ENCODE results near the gene LYSET.
"Not testable (repeated sequence)": the region's sequence is repeated elsewhere in the genome, so short reads cannot be mapped to it uniquely, and the experiment has no call there.

The LYSET gene

GRCh38 chr14:93153121-93153520 is 32.0 kb upstream of the LYSET start:
- H3K4me3 ChIP-seq (ENCODE audit: low read length in 2 of 2), result no peak overlapping the region
- no peaks in the 10 kb centered on the region for H3K9me3 ChIP-seq (ENCODE audit: control insufficient read depth in 2 of 2, low read length in 2 of 2)

GRCh38 chr14:93155667-93156066 is 29.4 kb upstream of the LYSET start:
- no peak overlapping the region for H3K4me3 ChIP-seq (ENCODE audit: low read length in 2 of 2)
- no peaks in the 10 kb centered on the region for H3K9me3 ChIP-seq (ENCODE audit: control insufficient read depth in 2 of 2, low read length in 2 of 2)
- H3K4me1 ChIP-seq (ENCODE audit: control insufficient read depth, insufficient read depth, low read length), result no peaks in the 10 kb centered on the region
- peaks cover 0 to 2% of the 10 kb centered on the region in 2 donors for H3K27me3 ChIP-seq (ENCODE audit: control insufficient read depth in 1 of 2, insufficient read depth in 2 of 2, low read length in 2 of 2)
- H3K36me3 ChIP-seq (ENCODE audit: control insufficient read depth in 2 of 2, insufficient read depth in 2 of 2, low read length in 2 of 2), result no peaks in the 10 kb centered on the region
- H3K9ac ChIP-seq (ENCODE audit: low read length in 2 of 2), result no peak overlapping the region
- H3K27ac ChIP-seq (ENCODE audit: low read length), result no peak overlapping the region

More at GRCh38 chr14:93153121-93153520, 32.0 kb upstream of the LYSET start:
- H3K27ac ChIP-seq (ENCODE audit: low read length), result no peak overlapping the region
- no peaks in the 10 kb centered on the region for H3K4me1 ChIP-seq (ENCODE audit: control insufficient read depth, insufficient read depth, low read length)
- no peaks in the 10 kb centered on the region for H3K36me3 ChIP-seq (ENCODE audit: control insufficient read depth in 2 of 2, insufficient read depth in 2 of 2, low read length in 2 of 2)
- H3K9ac ChIP-seq (ENCODE audit: low read length in 2 of 2), result no peak overlapping the region
- H3K27me3 ChIP-seq (ENCODE audit: control insufficient read depth in 1 of 2, insufficient read depth in 2 of 2, low read length in 2 of 2), result peaks cover 0 to 2% of the 10 kb centered on the region in 2 donors

- H3K36me3 ChIP-seq (ENCODE audit: control insufficient read depth in 2 of 2, insufficient read depth in 2 of 2, low read length in 2 of 2), result no peaks in the 10 kb centered on the region
- H3K4me1 ChIP-seq (ENCODE audit: control insufficient read depth, insufficient read depth, low read length), result no peaks in the 10 kb centered on the region
- H3K27me3 ChIP-seq (ENCODE audit: control insufficient read depth in 1 of 2, insufficient read depth in 2 of 2, low read length in 2 of 2), result peaks cover 0 to 2% of the 10 kb centered on the region in 2 donors
- H3K27ac ChIP-seq (ENCODE audit: low read length), result no peak overlapping the region
- H3K9me3 ChIP-seq (ENCODE audit: control insufficient read depth in 2 of 2, low read length in 2 of 2), result no peaks in the 10 kb centered on the region
- no peak overlapping the region for H3K9ac ChIP-seq (ENCODE audit: low read length in 2 of 2)
- H3K4me3 ChIP-seq (ENCODE audit: low read length in 2 of 2), result no peak overlapping the region
Measured at GRCh38 chr14:93156693-93157369, 28.3 kb upstream of the LYSET start.

- not testable (repeated sequence) for H3K36me3 ChIP-seq (ENCODE audit: control insufficient read depth in 2 of 2, insufficient read depth in 2 of 2, low read length in 2 of 2); H3K4me1 ChIP-seq (ENCODE audit: control insufficient read depth, insufficient read depth, low read length); H3K4me3 ChIP-seq (ENCODE audit: low read length in 2 of 2); H3K9ac ChIP-seq (ENCODE audit: low read length in 2 of 2); H3K27ac ChIP-seq (ENCODE audit: low read length); H3K27me3 ChIP-seq (ENCODE audit: control insufficient read depth in 1 of 2, insufficient read depth in 2 of 2, low read length in 2 of 2); H3K9me3 ChIP-seq (ENCODE audit: control insufficient read depth in 2 of 2, low read length in 2 of 2)
Measured at GRCh38 chr14:93158349-93158748, 26.8 kb upstream of the LYSET start.

- not testable (repeated sequence) for H3K4me1 ChIP-seq (ENCODE audit: control insufficient read depth, insufficient read depth, low read length); H3K9me3 ChIP-seq (ENCODE audit: control insufficient read depth in 2 of 2, low read length in 2 of 2); H3K4me3 ChIP-seq (ENCODE audit: low read length in 2 of 2); H3K9ac ChIP-seq (ENCODE audit: low read length in 2 of 2); H3K27me3 ChIP-seq (ENCODE audit: control insufficient read depth in 1 of 2, insufficient read depth in 2 of 2, low read length in 2 of 2); H3K27ac ChIP-seq (ENCODE audit: low read length); H3K36me3 ChIP-seq (ENCODE audit: control insufficient read depth in 2 of 2, insufficient read depth in 2 of 2, low read length in 2 of 2)
Measured at GRCh38 chr14:93159625-93160352, 25.3 kb upstream of the LYSET start.

GRCh38 chr14:93160353-93160801 is 24.7 kb upstream of the LYSET start:
- Histone ChIP-seq H3K36me3 (ENCODE audit: control insufficient read depth in 2 of 2, insufficient read depth in 2 of 2, low read length in 2 of 2) (no peaks in the 10 kb centered on the region), H3K9me3 (ENCODE audit: control insufficient read depth in 2 of 2, low read length in 2 of 2) (no peaks in the 10 kb centered on the region), H3K27me3 (ENCODE audit: control insufficient read depth in 1 of 2, insufficient read depth in 2 of 2, low read length in 2 of 2) (no peaks in the 10 kb centered on the region), H3K4me1 (ENCODE audit: control insufficient read depth, insufficient read depth, low read length) (no peaks in the 10 kb centered on the region), H3K27ac (ENCODE audit: low read length) (no peak overlapping the region), H3K4me3 (ENCODE audit: low read length in 2 of 2) (no peak overlapping the region), H3K9ac (ENCODE audit: low read length in 2 of 2) (no peak overlapping the region)

GRCh38 chr14:93161411-93161940 is 23.6 kb upstream of the LYSET start:
- Histone ChIP-seq H3K36me3 (ENCODE audit: control insufficient read depth in 2 of 2, insufficient read depth in 2 of 2, low read length in 2 of 2) (no peaks in the 10 kb centered on the region), H3K27ac (ENCODE audit: low read length) (no peak overlapping the region), H3K4me3 (ENCODE audit: low read length in 2 of 2) (no peak overlapping the region), H3K9me3 (ENCODE audit: control insufficient read depth in 2 of 2, low read length in 2 of 2) (no peaks in the 10 kb centered on the region), H3K9ac (ENCODE audit: low read length in 2 of 2) (no peak overlapping the region), H3K4me1 (ENCODE audit: control insufficient read depth, insufficient read depth, low read length) (no peaks in the 10 kb centered on the region), H3K27me3 (ENCODE audit: control insufficient read depth in 1 of 2, insufficient read depth in 2 of 2, low read length in 2 of 2) (no peaks in the 10 kb centered on the region)

- Histone ChIP-seq H3K9me3 (ENCODE audit: control insufficient read depth in 2 of 2, low read length in 2 of 2) (no peaks in the 10 kb centered on the region), H3K36me3 (ENCODE audit: control insufficient read depth in 2 of 2, insufficient read depth in 2 of 2, low read length in 2 of 2) (no peaks in the 10 kb centered on the region), H3K4me3 (ENCODE audit: low read length in 2 of 2) (no peak overlapping the region), H3K27me3 (ENCODE audit: control insufficient read depth in 1 of 2, insufficient read depth in 2 of 2, low read length in 2 of 2) (no peaks in the 10 kb centered on the region), H3K4me1 (ENCODE audit: control insufficient read depth, insufficient read depth, low read length) (no peaks in the 10 kb centered on the region), H3K9ac (ENCODE audit: low read length in 2 of 2) (no peak overlapping the region), H3K27ac (ENCODE audit: low read length) (no peak overlapping the region)
Measured at GRCh38 chr14:93163564-93163963, 21.6 kb upstream of the LYSET start.

- not testable (repeated sequence) for H3K27me3 ChIP-seq (ENCODE audit: control insufficient read depth in 1 of 2, insufficient read depth in 2 of 2, low read length in 2 of 2); H3K36me3 ChIP-seq (ENCODE audit: control insufficient read depth in 2 of 2, insufficient read depth in 2 of 2, low read length in 2 of 2); H3K9me3 ChIP-seq (ENCODE audit: control insufficient read depth in 2 of 2, low read length in 2 of 2); H3K27ac ChIP-seq (ENCODE audit: low read length); H3K4me3 ChIP-seq (ENCODE audit: low read length in 2 of 2); H3K4me1 ChIP-seq (ENCODE audit: control insufficient read depth, insufficient read depth, low read length); H3K9ac ChIP-seq (ENCODE audit: low read length in 2 of 2)
Measured at GRCh38 chr14:93165271-93166265, 19.5 kb upstream of the LYSET start.

- not testable (repeated sequence) for H3K9me3 ChIP-seq (ENCODE audit: control insufficient read depth in 2 of 2, low read length in 2 of 2); H3K27ac ChIP-seq (ENCODE audit: low read length); H3K4me1 ChIP-seq (ENCODE audit: control insufficient read depth, insufficient read depth, low read length); H3K36me3 ChIP-seq (ENCODE audit: control insufficient read depth in 2 of 2, insufficient read depth in 2 of 2, low read length in 2 of 2); H3K9ac ChIP-seq (ENCODE audit: low read length in 2 of 2); H3K4me3 ChIP-seq (ENCODE audit: low read length in 2 of 2); H3K27me3 ChIP-seq (ENCODE audit: control insufficient read depth in 1 of 2, insufficient read depth in 2 of 2, low read length in 2 of 2)
Measured at GRCh38 chr14:93168610-93169009, 16.5 kb upstream of the LYSET start.
